Measurements from ENCODE around the gene MRPL58. TPM values are rescaled to one million over a fixed set of nuclear protein-coding genes. Genes with fewer than 3 reads are reported as not detected.
"Not testable (repeated sequence)": the region's sequence is repeated elsewhere in the genome, so short reads cannot be mapped to it uniquely, and the experiment has no call there.

MRPL58 gene
- polyA plus RNA-seq, 4 donors = 26.8 to 29.3 (median 27.7) TPM

- no peak for DNase-seq (ENCODE audit: low read depth in 4 of 4, low spot score in 2 of 4)
These were observed 32.2 kb downstream of the MRPL58 start for GRCh38 chr17:75044716-75045115.

- not testable (repeated sequence) for DNase-seq (ENCODE audit: low read depth in 4 of 4, low spot score in 2 of 4)
These were observed 33.5 kb downstream of the MRPL58 start for GRCh38 chr17:75045946-75046406.

GRCh38 chr17:75046407-75047289 is 34.2 kb downstream of the MRPL58 start, which contains the start of the genes ATP5PD and KCTD2:
Gene ATP5PD, minus strand, starts transcription at chr17:75046969. Its CDS starts 4,319 bp downstream, at chr17:75042650.
Gene KCTD2, plus strand, starts transcription at chr17:75047225. Its CDS starts 26 bp downstream, at chr17:75047251.
- DNase-seq (ENCODE audit: low read depth in 4 of 4, low spot score in 2 of 4) = peak; percentile 82 to 93 (median 90)

- no peak for DNase-seq (ENCODE audit: low read depth in 4 of 4, low spot score in 2 of 4)
These were observed 35.1 kb downstream of the MRPL58 start for GRCh38 chr17:75047398-75048098.

- no peak for DNase-seq (ENCODE audit: low read depth in 4 of 4, low spot score in 2 of 4)
These were observed 35.9 kb downstream of the MRPL58 start for GRCh38 chr17:75048249-75048878.

- no peak for DNase-seq (ENCODE audit: low read depth in 4 of 4, low spot score in 2 of 4)
These were observed 36.6 kb downstream of the MRPL58 start for GRCh38 chr17:75049057-75049456.

GRCh38 chr17:75049706-75050105 is 37.2 kb downstream of the MRPL58 start:
- no peak for DNase-seq (ENCODE audit: low read depth in 4 of 4, low spot score in 2 of 4)

GRCh38 chr17:75051941-75052340 is 39.5 kb downstream of the MRPL58 start:
- no peak for DNase-seq (ENCODE audit: low read depth in 4 of 4, low spot score in 2 of 4)

GRCh38 chr17:75059369-75060345 is 47.2 kb downstream of the MRPL58 start:
- DNase-seq (ENCODE audit: low read depth in 4 of 4, low spot score in 2 of 4) = no peak

- no peak for DNase-seq (ENCODE audit: low read depth in 4 of 4, low spot score in 2 of 4)
These were observed 48.1 kb downstream of the MRPL58 start for GRCh38 chr17:75060434-75061054.

GRCh38 chr17:75061055-75061438 is 48.6 kb downstream of the MRPL58 start:
- no peak for DNase-seq (ENCODE audit: low read depth in 4 of 4, low spot score in 2 of 4)

- no peak for DNase-seq (ENCODE audit: low read depth in 4 of 4, low spot score in 2 of 4)
These were observed 49.1 kb downstream of the MRPL58 start for GRCh38 chr17:75061618-75062017.

GRCh38 chr17:75063201-75063600 is 50.7 kb downstream of the MRPL58 start:
- DNase-seq (ENCODE audit: low read depth in 4 of 4, low spot score in 2 of 4) = no peak

- no peak for DNase-seq (ENCODE audit: low read depth in 4 of 4, low spot score in 2 of 4)
These were observed 51.2 kb downstream of the MRPL58 start for GRCh38 chr17:75063626-75064025.

- no peak for DNase-seq (ENCODE audit: low read depth in 4 of 4, low spot score in 2 of 4)
These were observed 51.6 kb downstream of the MRPL58 start for GRCh38 chr17:75064040-75064439.

- no peak for DNase-seq (ENCODE audit: low read depth in 4 of 4, low spot score in 2 of 4)
These were observed 52.0 kb downstream of the MRPL58 start for GRCh38 chr17:75064460-75064859.

GRCh38 chr17:75064867-75065561 is 52.5 kb downstream of the MRPL58 start:
- no peak for DNase-seq (ENCODE audit: low read depth in 4 of 4, low spot score in 2 of 4)

- DNase-seq (ENCODE audit: low read depth in 4 of 4, low spot score in 2 of 4) = no peak
These were observed 53.2 kb downstream of the MRPL58 start for GRCh38 chr17:75065562-75066151.
